B cell (primary cell): ENCODE measurements around the gene CEP63. TPM values are rescaled to one million over a fixed set of nuclear protein-coding genes. Genes with fewer than 3 reads are reported as not detected.

ENCODE experiments used
- ATAC-seq: fragments of 200-7000 bp; cut with Tn5 transposase; one replicate; pipeline ENCODE4 v1.10.0; 2021; ENCODE audit warnings: low read depth, mild to moderate bottlenecking, moderate number of reproducible peaks, moderate library complexity
- CTCF ChIA-PET: fragments of 350-600 bp; sonication (Branson Sonifier 250); formaldehyde crosslinking; loops from one replicate; lab custom pipeline; 2021; ENCODE audit warnings: antibody characterized with exemption, inconsistent platforms; lab: Charles Lee
- POLR2A ChIA-PET: fragments of 350-600 bp; sonication (Branson Sonifier 250); formaldehyde crosslinking; loops from one replicate; lab custom pipeline; 2021; ENCODE audit warnings: antibody characterized with exemption; lab: Charles Lee
- DNase-seq: peaks from one replicate; pipeline ENCODE4 v3.0.0; 2013
- H2AFZ ChIP-seq: 2 replicates; pipeline ENCODE4 v1.6.1; 2012; ENCODE audit warnings: mild to moderate bottlenecking, low read depth, low read length; ENCODE audit not compliant: insufficient read depth, poor library complexity, severe bottlenecking
- H3K27ac ChIP-seq, 2 donors: 1 replicate in 1 of 2; 2 replicates in 1 of 2; pipeline ENCODE4 v1.5.1; 2012 to 2013; ENCODE audit warnings: low read length in 2 of 2, mild to moderate bottlenecking in 2 of 2, moderate library complexity in 1 of 2
- H3K27me3 ChIP-seq, 4 experiments: fragments of 200-600 bp in 1 of 4; sonication (generic) in 1 of 4; replicated peaks in 1 of 4; 1 replicate in 2 of 4; 2 replicates in 2 of 4; pipeline versions ENCODE4 v1.6.1 to v1.7.0; 2013 to 2016; ENCODE audit warnings: low read length in 3 of 4, mild to moderate bottlenecking in 2 of 4, mixed read lengths in 1 of 4, moderate library complexity in 1 of 4; ENCODE audit not compliant: insufficient read depth in 4 of 4, control insufficient read depth in 3 of 4; ENCODE audit errors: control extremely low read depth in 1 of 4
- H3K36me3 ChIP-seq, 2 experiments: replicated peaks in 1 of 2; 1 replicate in 1 of 2; 2 replicates in 1 of 2; pipeline versions ENCODE4 v1.6.1 to v1.7.1; 2013; ENCODE audit warnings: low read length in 1 of 2; ENCODE audit not compliant: insufficient read depth in 2 of 2, control insufficient read depth in 1 of 2; ENCODE audit errors: control extremely low read depth in 1 of 2, extremely low read depth in 1 of 2
- H3K4me1 ChIP-seq, 2 donors: fragments of 200-600 bp in 1 of 2; sonication (generic) in 1 of 2; 1 replicate in 1 of 2; 2 replicates in 1 of 2; pipeline versions ENCODE4 v1.5.1 to v1.6.1; 2013 to 2017; ENCODE audit warnings: low read length in 2 of 2; ENCODE audit not compliant: control insufficient read depth in 2 of 2, insufficient read depth in 2 of 2
- H3K4me2 ChIP-seq: replicated peaks from 2 replicates; pipeline ENCODE3; 2012; ENCODE audit warnings: mild to moderate bottlenecking, low read depth, low read length; ENCODE audit not compliant: poor library complexity, severe bottlenecking
- H3K4me3 ChIP-seq, 5 experiments: fragments of 200-600 bp in 1 of 5; sonication (generic) in 1 of 5; 1 replicate in 3 of 5; 2 replicates in 2 of 5; pipeline versions ENCODE4 v1.5.1 to v1.7.0; 2011 to 2016; ENCODE audit warnings: low read length in 4 of 5, mild to moderate bottlenecking in 4 of 5, low read depth in 2 of 5, control low read depth in 1 of 5, moderate library complexity in 1 of 5; ENCODE audit not compliant: insufficient read depth in 1 of 5; ENCODE audit errors: control extremely low read depth in 1 of 5, extremely low read depth in 1 of 5
- H3K79me2 ChIP-seq: fragments of 200-600 bp; sonication (generic); one replicate; pipeline ENCODE4 v1.6.0; 2016; ENCODE audit warnings: low read length; ENCODE audit not compliant: control insufficient read depth, insufficient read depth
- H3K9ac ChIP-seq: fragments of 200-600 bp; sonication (generic); 2 replicates; pipeline ENCODE4 v1.6.1; 2017; ENCODE audit warnings: mild to moderate bottlenecking, low read length, moderate library complexity
- H3K9me3 ChIP-seq, 3 donors: one replicate each; pipeline versions ENCODE4 v1.6.1 to v1.7.1; 2013; ENCODE audit warnings: low read length in 2 of 3; ENCODE audit not compliant: control insufficient read depth in 2 of 3, insufficient read depth in 1 of 3; ENCODE audit errors: control extremely low read depth in 1 of 3
- H4K20me1 ChIP-seq: 2 replicates; pipeline ENCODE4 v1.6.0; 2012; ENCODE audit warnings: mild to moderate bottlenecking, low read length; ENCODE audit not compliant: insufficient read depth, control insufficient read depth, poor library complexity, severe bottlenecking
- H3K27ac Mint-ChIP-seq: one replicate; pipeline ENCODE4 v1.8.0; 2021; ENCODE audit warnings: mixed read lengths
- H3K27me3 Mint-ChIP-seq: one replicate; pipeline ENCODE4 v1.8.0; 2021; ENCODE audit warnings: mixed read lengths
- H3K4me1 Mint-ChIP-seq: one replicate; pipeline ENCODE4 v1.8.0; 2021; ENCODE audit warnings: mixed read lengths
- H3K4me3 Mint-ChIP-seq: one replicate; pipeline ENCODE4 v1.8.0; 2021; ENCODE audit warnings: mixed read lengths
- H3K9me3 Mint-ChIP-seq: one replicate; pipeline ENCODE4 v1.8.0; 2022; ENCODE audit warnings: mixed read lengths; ENCODE audit not compliant: insufficient read depth
- EZH2 ChIP-seq: IDR thresholded peaks from 2 replicates; pipeline ENCODE4 v1.6.1; 2012; ENCODE audit warnings: borderline replicate concordance, low read depth, mild to moderate bottlenecking, moderate library complexity, low read length; ENCODE audit not compliant: insufficient read depth, poor library complexity, severe bottlenecking
- WGBS: methylation state at CpG from one replicate; pipeline ENCODE4 v1.1.5; 2013; ENCODE audit warnings: missing lambda C conversion rate; ENCODE audit not compliant: insufficient coverage; 5-methylcytosine and 5-hydroxymethylcytosine counted together
- intact Hi-C: fragments of 100-400 bp; cut with micrococcal nuclease; formaldehyde crosslinking; loops from one replicate; pipeline ENCODE4 v1.10.0; 2022
- polyA plus RNA-seq: library from polyadenylated mRNA; depleted of rRNA; stranded (reverse); fragments of >200 nt; gene quantifications from 2 replicates; pipeline ENCODE4 v1.2.3, GENCODE V29; 2012
- total RNA-seq, 2 donors: library from RNA; stranded (reverse); fragments of 120-200 nt in 1 of 2; gene quantifications; 1 replicate in 1 of 2; 2 replicates in 1 of 2; pipeline versions ENCODE4 v1.2.3 to v1.2.4, GENCODE V29; 2013 to 2022
- TF ChIP-seq, protein P1 (sequence below): fragments of 200-600 bp; IDR thresholded peaks from one replicate; pipeline ENCODE4 v1.8.0; 2022; ENCODE audit warnings: antibody characterized with exemption, mild to moderate bottlenecking

CEP63 gene
- total and polyA plus RNA-seq, 2 donors (not counting 1 experiment from before 2014, with no cell fraction given) = 9.6 to 35.6 TPM

DNA sequence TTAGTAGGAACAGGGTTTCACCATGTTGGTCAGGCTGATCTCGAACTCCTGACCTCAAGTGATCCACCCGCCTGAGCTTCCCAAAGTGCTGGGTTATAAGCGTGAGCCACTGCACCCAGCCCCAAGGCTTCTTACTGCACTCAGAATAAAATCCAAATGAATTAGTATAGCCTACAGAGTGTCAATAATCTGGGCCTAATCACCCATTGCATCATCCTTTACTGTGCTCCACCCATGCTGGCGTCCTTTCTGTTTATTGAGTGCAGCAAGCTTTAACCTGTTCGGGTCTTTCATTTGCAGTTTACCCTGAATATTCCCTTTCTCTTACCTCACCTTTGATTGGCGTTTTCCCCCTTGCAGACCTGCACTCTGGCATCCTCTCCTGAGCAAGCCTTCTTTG, 77.7 kb downstream of the CEP63 start:
- Histone ChIP-seq H3K27me3 (no peaks in the 10 kb centered on the region), H3K27ac (no peak overlapping the region), H2AFZ (no peak overlapping the region), H3K4me1 (no peaks in the 10 kb centered on the region), H3K4me3 (no peak overlapping the region), H3K36me3 (peaks cover 2 to 18% of the 10 kb centered on the region in 2 experiments), H4K20me1 (no peaks in the 10 kb centered on the region), H3K9ac (no peak overlapping the region), H3K4me2 (no peak overlapping the region), H3K79me2 (no peaks in the 10 kb centered on the region), H3K9me3 (peaks cover 0 to 7% (median 1%) of the 10 kb centered on the region in 3 donors)
- no peak overlapping the region for H3K4me3 Mint-ChIP-seq
- ChIA-PET POLR2A (no interaction called here), CTCF (no interaction called here)
- H3K27me3 Mint-ChIP-seq = no peaks in the 10 kb centered on the region
- no peak for ATAC-seq
- TF ChIP-seq, protein P1, sequence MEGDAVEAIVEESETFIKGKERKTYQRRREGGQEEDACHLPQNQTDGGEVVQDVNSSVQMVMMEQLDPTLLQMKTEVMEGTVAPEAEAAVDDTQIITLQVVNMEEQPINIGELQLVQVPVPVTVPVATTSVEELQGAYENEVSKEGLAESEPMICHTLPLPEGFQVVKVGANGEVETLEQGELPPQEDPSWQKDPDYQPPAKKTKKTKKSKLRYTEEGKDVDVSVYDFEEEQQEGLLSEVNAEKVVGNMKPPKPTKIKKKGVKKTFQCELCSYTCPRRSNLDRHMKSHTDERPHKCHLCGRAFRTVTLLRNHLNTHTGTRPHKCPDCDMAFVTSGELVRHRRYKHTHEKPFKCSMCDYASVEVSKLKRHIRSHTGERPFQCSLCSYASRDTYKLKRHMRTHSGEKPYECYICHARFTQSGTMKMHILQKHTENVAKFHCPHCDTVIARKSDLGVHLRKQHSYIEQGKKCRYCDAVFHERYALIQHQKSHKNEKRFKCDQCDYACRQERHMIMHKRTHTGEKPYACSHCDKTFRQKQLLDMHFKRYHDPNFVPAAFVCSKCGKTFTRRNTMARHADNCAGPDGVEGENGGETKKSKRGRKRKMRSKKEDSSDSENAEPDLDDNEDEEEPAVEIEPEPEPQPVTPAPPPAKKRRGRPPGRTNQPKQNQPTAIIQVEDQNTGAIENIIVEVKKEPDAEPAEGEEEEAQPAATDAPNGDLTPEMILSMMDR = no peak
- TF ChIP-seq EZH2 = no peak
- H3K9me3 Mint-ChIP-seq = peaks cover 1% of the 10 kb centered on the region
- DNase-seq = no peak
- no peak overlapping the region for H3K27ac Mint-ChIP-seq
- H3K4me1 Mint-ChIP-seq = no peaks in the 10 kb centered on the region
- WGBS = 98% methylated on average over 5 of the region's 6 CpGs
- intact Hi-C loops = no loop called here

DNA sequence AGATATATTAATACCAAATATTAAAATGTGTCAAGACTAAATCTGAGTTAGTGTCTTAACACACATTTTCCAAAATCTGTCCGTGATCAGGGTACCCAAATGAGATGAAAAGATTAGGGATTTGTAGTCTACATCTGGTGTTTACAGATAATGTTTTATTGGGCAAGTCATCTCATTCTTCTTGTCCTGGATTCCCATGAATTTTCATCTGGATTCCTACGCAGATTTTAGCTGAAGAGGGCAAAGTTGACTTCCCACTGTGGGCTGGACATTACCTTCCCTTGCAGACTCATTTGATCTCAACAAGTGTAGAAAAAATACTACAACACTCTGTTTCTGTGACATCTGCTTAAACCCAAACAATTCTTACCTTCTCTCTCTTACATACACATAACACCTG, 79.1 kb downstream of the CEP63 start:
- 100% methylated on average over 1 of the region's 2 CpGs for WGBS
- no peaks in the 10 kb centered on the region for H3K27me3 Mint-ChIP-seq
- H3K4me1 Mint-ChIP-seq = no peaks in the 10 kb centered on the region
- no peaks in the 10 kb centered on the region for H3K79me2 ChIP-seq
- DNase-seq = no peak
- H3K4me3 ChIP-seq = no peak overlapping the region
- POLR2A ChIA-PET = no interaction called here
- H3K27ac Mint-ChIP-seq = no peak overlapping the region
- H3K27ac ChIP-seq = no peak overlapping the region
- peaks cover 11% of the 10 kb centered on the region for H3K9me3 Mint-ChIP-seq
- CTCF ChIA-PET = interaction anchor here (0.8 kb wide), 1 partner anchor 91 kb away, joined by 3 read pairs; no protein-coding TSS in a partner anchor
- peaks cover 0 to 17% of the 10 kb centered on the region in 2 experiments for H3K36me3 ChIP-seq
- intact Hi-C loops = no loop called here
- no peak for TF ChIP-seq EZH2
- TF ChIP-seq, protein P1 = no peak
- no peaks in the 10 kb centered on the region for H3K4me1 ChIP-seq
- H4K20me1 ChIP-seq = no peaks in the 10 kb centered on the region
- no peak overlapping the region for H3K9ac ChIP-seq
- H3K27me3 ChIP-seq = no peaks in the 10 kb centered on the region
- H3K4me2 ChIP-seq = no peak overlapping the region
- H3K9me3 ChIP-seq = peaks cover 2 to 19% (median 5%) of the 10 kb centered on the region in 3 donors
- no peak for ATAC-seq
- H3K4me3 Mint-ChIP-seq = no peak overlapping the region
- no peak overlapping the region for H2AFZ ChIP-seq
